ENCODE data around the gene SLC35C1. TPM values are rescaled to one million over a fixed set of nuclear protein-coding genes. Genes with fewer than 3 reads are reported as not detected.
A peak's percentile ranks its signal among the peaks of the same experiment; 100 is the strongest.

SLC35C1 gene
- total RNA-seq, 1 experiment from 2014 or later = 8.9 TPM

GRCh38 chr11:45805305-45806071 lies 539 bp downstream of the SLC35C1 start:
- H2BK20ac ChIP-seq (ENCODE audit: low read depth, low read length, poor library complexity, severe bottlenecking) = no peak overlapping the region
- H3T11ph ChIP-seq (ENCODE audit: low read length) = no peak overlapping the region
- Mint-ChIP-seq H3K27me3 (ENCODE audit: low read depth) (peaks cover 27% of the 10 kb centered on the region), H3K27ac (peak overlapping the region in 2 of 3 experiments; percentile 59 to 95; a peak in 3 of 7 replicates), H3K9me3 (peaks cover 0 to 2% of the 10 kb centered on the region in 2 experiments; a peak in 1 of 5 replicates), H3K4me1 (peaks cover 17 to 21% of the 10 kb centered on the region in 2 experiments), H3K36me3 (ENCODE audit: insufficient read depth in 1 of 3, low read depth in 3 of 3) (peaks cover 0 to 11% (median 8%) of the 10 kb centered on the region in 3 experiments; a peak in 5 of 7 replicates), H3K4me3 (peak overlapping the region; percentile 82 to 92)
- H3K4me2 ChIP-seq (ENCODE audit: insufficient read depth, insufficient read length, low read length) = peak overlapping the region; percentile 64
- DNase-seq = peak; percentile 57
- H2BK15ac ChIP-seq (ENCODE audit: low read depth, low read length) = no peak overlapping the region
- H3K14ac ChIP-seq (ENCODE audit: insufficient read depth, low read length) = peak overlapping the region; percentile 27
- no peak overlapping the region for H3K9ac ChIP-seq (ENCODE audit: extremely low read depth, insufficient read length, low read length)
- no peaks in the 10 kb centered on the region for H3K79me2 ChIP-seq (ENCODE audit: insufficient read depth, low read length)
- H4K20me1 ChIP-seq (ENCODE audit: control insufficient read depth, insufficient read depth, insufficient read length) = no peaks in the 10 kb centered on the region
- no peak overlapping the region for H3K27ac ChIP-seq (ENCODE audit: insufficient read length, low read depth, low read length)
- H3K23me2 ChIP-seq (ENCODE audit: insufficient read length, low read depth, low read length, poor library complexity, severe bottlenecking) = peaks cover 14% of the 10 kb centered on the region
- no peak overlapping the region for H4K5ac ChIP-seq (ENCODE audit: insufficient read length, low read depth, low read length)
- no peak for TF ChIP-seq CTCF (conservative IDR thresholded peaks at IDR 0.05)
- no peak overlapping the region for H2BK5ac ChIP-seq (ENCODE audit: insufficient read length, low read length)
- H3K23ac ChIP-seq (ENCODE audit: insufficient read length, low read depth, low read length) = no peak overlapping the region
- H4K91ac ChIP-seq (ENCODE audit: insufficient read length, low read depth, low read length) = no peak overlapping the region
- H3K4ac ChIP-seq (ENCODE audit: low read depth, low read length) = no peak overlapping the region
- peak overlapping the region; percentile 18 for H3K18ac ChIP-seq (ENCODE audit: insufficient read length, low read depth, low read length)
- no peaks in the 10 kb centered on the region; the same call in 1 of the 2 replicates for H3K4me1 ChIP-seq (ENCODE audit: insufficient read depth, low read length)
- H2BK12ac ChIP-seq (ENCODE audit: insufficient read length, low read depth, low read length) = no peak overlapping the region
- H3K27me3 ChIP-seq (ENCODE audit: insufficient read depth, low read length) = peaks cover 2% of the 10 kb centered on the region; the same call in 1 of the 2 replicates
- no peak overlapping the region for H4K8ac ChIP-seq (replicated peaks; ENCODE audit: insufficient read length, low read depth, low read length)
- H2AK5ac ChIP-seq (ENCODE audit: insufficient read length, low read length) = no peak overlapping the region
- no peaks in the 10 kb centered on the region for H3K9me3 ChIP-seq (ENCODE audit: control insufficient read depth, low read depth, low read length)
- H2AFZ ChIP-seq (ENCODE audit: low read length) = no peak overlapping the region
- WGBS (ENCODE audit: extremely low coverage, insufficient read length, low lambda C conversion rate) = no CpG with 5 or more reads among the region's 29 CpGs
- no peak overlapping the region for H3K56ac ChIP-seq (ENCODE audit: insufficient read length, low read depth, low read length)
- no peak overlapping the region for H2BK120ac ChIP-seq (ENCODE audit: low read depth, low read length, poor library complexity, severe bottlenecking)
- no peaks in the 10 kb centered on the region for H3K79me1 ChIP-seq (ENCODE audit: insufficient read depth, low read depth, low read length, poor library complexity, severe bottlenecking)

Data from H9 (cell line).